ENCODE data around the gene SYCP1.

DNA sequence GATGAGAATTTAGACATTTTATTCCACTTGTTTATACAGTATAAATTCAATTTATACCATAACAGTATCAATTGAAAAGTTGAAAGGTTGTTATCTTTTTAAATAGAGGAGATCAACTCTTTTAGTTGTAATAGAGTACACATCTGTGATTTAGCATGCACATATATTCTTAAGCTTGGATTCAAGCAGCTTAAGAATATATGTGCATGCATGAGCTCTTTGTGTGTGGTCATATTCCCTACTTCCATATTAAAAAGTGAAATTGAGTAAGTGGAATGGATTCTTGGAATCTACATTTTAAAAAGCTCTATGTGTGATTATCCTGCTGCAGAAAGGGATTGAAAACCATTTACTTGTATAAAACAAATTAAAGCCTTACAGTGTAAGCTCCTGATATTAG is 71.9 kb downstream of the SYCP1 start:
- TF ChIP-seq EZH2 (IDR thresholded peaks at IDR 0.05; ENCODE audit: low read depth), result no peak
- TF ChIP-seq, protein P1, sequence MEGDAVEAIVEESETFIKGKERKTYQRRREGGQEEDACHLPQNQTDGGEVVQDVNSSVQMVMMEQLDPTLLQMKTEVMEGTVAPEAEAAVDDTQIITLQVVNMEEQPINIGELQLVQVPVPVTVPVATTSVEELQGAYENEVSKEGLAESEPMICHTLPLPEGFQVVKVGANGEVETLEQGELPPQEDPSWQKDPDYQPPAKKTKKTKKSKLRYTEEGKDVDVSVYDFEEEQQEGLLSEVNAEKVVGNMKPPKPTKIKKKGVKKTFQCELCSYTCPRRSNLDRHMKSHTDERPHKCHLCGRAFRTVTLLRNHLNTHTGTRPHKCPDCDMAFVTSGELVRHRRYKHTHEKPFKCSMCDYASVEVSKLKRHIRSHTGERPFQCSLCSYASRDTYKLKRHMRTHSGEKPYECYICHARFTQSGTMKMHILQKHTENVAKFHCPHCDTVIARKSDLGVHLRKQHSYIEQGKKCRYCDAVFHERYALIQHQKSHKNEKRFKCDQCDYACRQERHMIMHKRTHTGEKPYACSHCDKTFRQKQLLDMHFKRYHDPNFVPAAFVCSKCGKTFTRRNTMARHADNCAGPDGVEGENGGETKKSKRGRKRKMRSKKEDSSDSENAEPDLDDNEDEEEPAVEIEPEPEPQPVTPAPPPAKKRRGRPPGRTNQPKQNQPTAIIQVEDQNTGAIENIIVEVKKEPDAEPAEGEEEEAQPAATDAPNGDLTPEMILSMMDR (conservative IDR thresholded peaks at IDR 0.05), result no peak

All from PC-9 (cell line).